ENCODE data around the gene BEND3. TPM values are rescaled to one million over a fixed set of nuclear protein-coding genes. Genes with fewer than 3 reads are reported as not detected.

BEND3 gene
- total and polyA plus RNA-seq, 2 of the 8 experiments (the other 6 are each of a cell fraction or from before 2014, with no cell fraction given) = 25.2 to 38.8 TPM

GRCh38 chr6:107057679-107058078, 57.6 kb downstream of the BEND3 start (continued):
- TF ChIP-seq CHD7 (IDR thresholded peaks at IDR 0.05; ENCODE audit: insufficient replicate concordance, low read length) = no peak
- TF ChIP-seq TEAD4 (IDR thresholded peaks at IDR 0.05; ENCODE audit: low read depth, low read length) = no peak
- no peak for TF ChIP-seq SIRT6 (IDR thresholded peaks at IDR 0.05; ENCODE audit: low read length)
- no peak for TF ChIP-seq NRF1 (IDR thresholded peaks at IDR 0.05; ENCODE audit: low read depth, low read length)
